Upper lobe of left lung (tissue), 4 donors: ENCODE measurements around the gene C22orf31.

Experiments
- CTCF ChIP-seq, 6 experiments: fragments of 450-650 bp in 4 of 6; fragments of 200-600 bp in 2 of 6; sonication (generic) in 2 of 6; IDR thresholded peaks; one replicate each; pipeline ENCODE4 v1.5.1; 2016 to 2019; ENCODE audit warnings: antibody characterized with exemption in 6 of 6
- POLR2A ChIP-seq, 4 donors: fragments of 450-650 bp; IDR thresholded peaks; one replicate each; pipeline ENCODE4 v1.5.1; 2016 to 2017; ENCODE audit warnings: antibody characterized with exemption in 4 of 4, mild to moderate bottlenecking in 2 of 4
- POLR2AphosphoS5 ChIP-seq, 2 donors: sonication (generic); formaldehyde crosslinking; IDR thresholded peaks; one replicate each; pipeline ENCODE4 v1.5.1; 2017; ENCODE audit warnings: antibody characterized with exemption in 2 of 2

GRCh38 chr22:29009148-29009547 lies 52.5 kb downstream of the C22orf31 start:
- no peak for TF ChIP-seq CTCF (IDR thresholded peaks at IDR 0.05)
- no peak for TF ChIP-seq POLR2A (IDR thresholded peaks at IDR 0.05)
- no peak for TF ChIP-seq POLR2AphosphoS5 (IDR thresholded peaks at IDR 0.05)
